ENCODE measurements around the gene TMEM182.

The TMEM182 gene, protein sequence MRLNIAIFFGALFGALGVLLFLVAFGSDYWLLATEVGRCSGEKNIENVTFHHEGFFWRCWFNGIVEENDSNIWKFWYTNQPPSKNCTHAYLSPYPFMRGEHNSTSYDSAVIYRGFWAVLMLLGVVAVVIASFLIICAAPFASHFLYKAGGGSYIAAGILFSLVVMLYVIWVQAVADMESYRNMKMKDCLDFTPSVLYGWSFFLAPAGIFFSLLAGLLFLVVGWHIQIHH

DNA sequence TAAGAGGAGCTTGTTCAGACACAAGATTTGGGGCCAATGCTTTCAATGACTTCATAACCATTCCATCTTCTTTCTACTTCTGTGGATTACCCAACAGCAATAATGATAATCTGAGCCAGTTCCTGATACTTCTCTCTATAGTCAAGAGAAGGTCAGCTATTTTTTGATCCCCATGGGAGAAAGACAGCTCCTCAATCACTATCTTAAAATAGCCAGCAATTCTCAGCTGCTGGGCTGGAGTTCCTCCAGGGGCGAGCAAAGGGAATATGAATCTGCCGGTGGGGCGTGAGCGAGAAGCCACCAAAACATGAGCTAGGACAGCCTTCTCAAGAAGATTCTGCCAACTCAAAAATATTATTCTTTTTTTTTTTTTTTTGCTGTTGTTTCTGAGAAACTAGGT is at the start of gene TMEM182:
Gene TMEM182 (plus strand): TSS at position 269 of the 400 bp plus-strand sequence. CDS start 187 bp downstream, outside the sequence.
- no peak for DNase-seq (ENCODE audit: low read depth in 2 of 2)

DNA sequence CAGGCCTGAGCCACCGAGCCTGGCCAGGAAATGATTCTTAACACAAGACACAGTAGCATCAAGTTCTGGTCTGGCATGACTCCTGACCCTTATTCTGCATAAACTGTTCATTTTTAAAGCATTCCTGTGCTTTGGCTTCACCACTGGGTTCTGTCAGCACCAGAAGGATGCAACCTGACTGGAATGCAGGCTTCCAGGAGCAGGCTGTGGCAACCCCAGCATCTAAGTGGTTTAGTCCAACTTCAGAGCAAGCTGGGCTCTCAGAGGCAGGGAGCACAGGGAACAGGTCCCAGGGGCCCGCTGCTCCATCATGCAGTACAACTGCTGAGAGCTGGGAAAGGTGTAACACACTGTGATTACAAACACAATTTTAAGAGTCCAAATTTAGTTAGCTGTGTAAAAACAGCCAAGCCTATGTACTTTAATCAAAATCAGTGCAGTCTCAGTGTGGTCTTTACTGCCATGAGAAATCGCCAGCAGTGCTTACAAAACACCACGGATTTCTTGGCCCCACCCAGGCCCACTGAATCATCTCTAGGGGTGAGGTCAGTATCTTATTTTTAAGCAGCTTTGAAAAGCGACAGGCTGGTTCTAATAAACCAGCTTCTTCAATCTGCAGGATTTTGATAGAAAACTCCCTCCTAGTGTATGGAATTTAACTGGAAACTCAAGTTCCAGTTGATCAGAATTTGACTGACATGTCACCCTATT is 44.4 kb upstream of the TMEM182 start:
- no peak for DNase-seq (ENCODE audit: low read depth in 2 of 2)

DNA sequence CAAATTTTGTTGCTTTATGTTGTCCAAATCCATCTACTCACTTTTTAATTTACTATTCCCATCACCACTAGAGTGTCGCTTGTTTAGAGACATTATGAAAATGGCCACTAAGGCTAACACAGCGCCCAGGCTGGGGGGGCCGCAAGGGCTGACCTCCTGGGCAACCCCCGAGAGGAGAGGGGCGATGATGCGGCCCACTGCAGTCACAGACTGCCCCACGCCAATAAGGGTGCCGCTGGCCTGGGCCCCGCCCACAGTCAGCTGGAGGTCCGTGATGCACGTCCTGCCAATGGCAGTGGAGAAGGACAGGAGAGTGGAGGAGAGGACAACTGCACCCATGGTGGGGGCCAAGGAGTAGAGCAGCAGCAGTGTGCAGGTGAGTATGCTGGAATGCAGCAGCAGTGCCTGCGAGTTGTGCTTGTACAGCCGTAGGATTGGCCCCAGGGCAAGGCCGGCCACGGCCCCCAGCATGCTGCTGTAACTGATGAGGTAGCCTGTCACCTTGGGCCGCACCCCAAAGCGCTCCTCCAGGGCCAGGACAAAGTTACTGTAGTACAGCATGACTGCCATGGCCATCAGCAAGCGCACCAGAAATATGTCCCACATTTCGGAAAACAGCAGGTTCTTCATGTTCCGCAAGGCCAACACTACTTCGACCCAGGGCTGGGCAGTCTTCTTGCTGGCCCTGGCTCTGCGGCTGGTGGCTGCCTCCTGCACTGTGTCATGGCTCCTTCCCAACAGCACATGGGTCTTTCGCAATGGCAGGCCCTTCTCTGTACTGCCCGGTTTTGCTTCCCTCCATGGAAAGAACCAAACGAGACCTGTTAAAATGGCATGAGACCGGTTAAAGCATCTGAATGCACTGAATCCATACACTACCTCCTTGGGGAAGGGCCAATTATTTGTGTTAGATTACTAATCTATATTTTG is 43.2 kb upstream of the TMEM182 start:
- DNase-seq (ENCODE audit: low read depth in 2 of 2) = no peak

DNA sequence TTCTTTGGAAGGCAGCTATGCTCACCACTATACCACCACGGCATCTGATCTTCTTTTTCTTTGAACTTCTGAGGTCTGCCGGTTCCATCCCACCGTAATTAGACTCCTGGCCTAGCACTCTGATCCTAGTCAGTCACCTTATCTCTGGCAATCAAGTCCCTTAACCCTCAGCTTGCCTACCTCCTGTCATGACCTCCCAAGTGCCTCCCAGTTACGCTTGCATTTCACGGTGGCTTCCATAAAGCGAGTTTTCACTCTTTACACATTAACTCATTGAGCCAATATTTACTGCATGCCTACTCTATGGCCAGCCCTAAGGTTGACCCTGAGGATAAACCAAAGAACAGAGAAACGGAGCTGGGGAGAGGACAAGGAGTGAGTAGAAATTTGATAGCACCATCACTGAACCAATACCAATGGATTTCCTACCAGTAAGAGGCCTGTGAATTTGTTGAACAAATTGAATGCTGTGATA is 37.8 kb upstream of the TMEM182 start:
- DNase-seq (ENCODE audit: low read depth in 2 of 2) = no peak

DNA sequence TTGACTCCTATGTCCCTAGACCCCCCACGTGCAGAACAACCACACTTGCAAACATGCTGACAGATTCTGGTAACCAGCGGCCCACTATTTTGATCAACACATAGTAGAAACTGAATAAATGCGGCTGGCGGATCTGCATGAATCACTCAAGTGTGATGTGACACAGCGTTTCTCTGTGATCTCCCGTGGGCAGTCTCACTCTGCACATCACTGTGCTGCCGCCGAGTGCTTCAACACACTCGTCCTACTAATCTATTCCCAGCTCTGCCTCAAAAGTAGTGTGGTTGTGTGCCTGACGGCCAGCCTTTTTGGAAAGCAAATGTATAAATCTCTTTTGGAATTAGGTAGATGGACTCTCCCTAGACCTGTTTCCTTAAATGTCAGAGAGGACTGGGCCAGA is 37.3 kb upstream of the TMEM182 start:
- DNase-seq (ENCODE audit: low read depth in 2 of 2) = no peak

DNA sequence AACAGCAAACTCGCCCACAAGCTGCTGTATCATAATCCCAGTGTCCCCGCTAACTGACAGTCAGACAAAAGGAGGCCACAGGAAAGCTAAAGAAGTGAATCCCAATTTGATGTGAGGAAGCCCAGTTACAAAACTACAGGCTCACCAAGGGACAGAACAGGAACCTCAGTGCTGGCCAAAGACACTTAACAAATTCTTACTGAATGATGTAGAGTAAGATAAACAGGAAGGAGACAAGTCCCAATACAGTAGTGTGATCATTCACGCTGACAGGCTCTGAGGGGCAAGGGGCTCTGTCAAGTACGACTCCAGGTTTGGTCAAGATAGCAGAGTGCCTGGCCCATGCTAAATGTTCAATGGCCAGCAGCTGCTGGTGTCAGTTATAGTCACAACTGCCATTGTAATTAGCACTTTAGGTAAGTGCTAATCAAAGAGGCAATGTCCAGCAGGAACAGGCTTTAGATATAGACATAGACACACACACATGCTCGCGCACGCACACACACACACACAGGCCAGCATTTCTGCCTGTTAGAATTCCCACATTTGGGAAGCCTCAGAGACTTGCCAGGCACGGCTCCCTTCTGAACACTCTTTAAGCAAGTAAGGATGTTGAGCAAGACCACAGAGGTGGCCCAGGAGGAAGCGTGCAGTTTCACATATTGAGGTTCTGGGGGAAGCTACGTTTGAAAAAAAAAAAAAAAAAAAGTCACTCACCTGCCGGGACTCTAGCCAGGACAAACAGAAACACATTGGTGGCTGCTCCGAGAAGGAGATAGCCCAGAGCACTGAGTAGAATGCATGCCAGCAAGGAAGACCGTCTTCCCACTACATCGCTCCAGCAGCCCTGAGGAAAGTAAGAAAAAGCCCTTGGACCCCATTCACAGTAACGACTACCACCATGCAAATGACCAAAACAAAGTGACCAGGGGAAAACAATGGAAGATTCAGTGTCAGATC is 35.4 kb upstream of the TMEM182 start:
- no peak for DNase-seq (ENCODE audit: low read depth in 2 of 2)

DNA sequence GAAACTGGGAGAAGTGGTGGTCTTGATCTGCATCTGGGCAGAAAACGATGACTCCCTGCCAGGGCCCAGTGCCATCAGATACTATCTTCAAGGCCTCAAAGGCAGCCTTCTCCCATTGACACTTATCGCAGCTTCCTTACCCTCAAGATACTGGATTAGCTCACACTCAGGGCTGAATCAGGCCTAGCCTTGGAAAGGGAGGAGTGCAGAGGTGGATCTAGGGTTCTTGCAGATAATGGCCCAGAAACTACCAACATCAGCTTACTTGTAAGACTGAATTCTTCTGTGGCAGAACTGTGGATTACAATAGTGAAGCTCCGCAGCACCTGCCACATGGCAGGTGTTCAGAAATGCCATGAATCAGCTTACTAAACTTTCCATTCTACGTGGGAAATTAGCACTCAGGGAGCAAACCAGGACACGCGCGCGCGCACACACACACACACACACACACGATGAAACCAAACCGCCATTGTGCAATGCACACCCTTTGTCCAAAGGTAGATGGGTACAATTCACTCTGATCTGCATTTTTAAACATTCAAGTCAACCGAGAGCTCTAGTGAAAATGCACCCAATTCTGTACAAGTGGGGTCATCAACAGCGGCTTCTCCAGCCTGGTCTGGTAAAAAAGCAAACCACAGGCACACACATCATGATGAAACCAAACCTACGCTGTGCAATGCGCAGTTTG is 26.3 kb upstream of the TMEM182 start:
- no peak for DNase-seq (ENCODE audit: low read depth in 2 of 2)

DNA sequence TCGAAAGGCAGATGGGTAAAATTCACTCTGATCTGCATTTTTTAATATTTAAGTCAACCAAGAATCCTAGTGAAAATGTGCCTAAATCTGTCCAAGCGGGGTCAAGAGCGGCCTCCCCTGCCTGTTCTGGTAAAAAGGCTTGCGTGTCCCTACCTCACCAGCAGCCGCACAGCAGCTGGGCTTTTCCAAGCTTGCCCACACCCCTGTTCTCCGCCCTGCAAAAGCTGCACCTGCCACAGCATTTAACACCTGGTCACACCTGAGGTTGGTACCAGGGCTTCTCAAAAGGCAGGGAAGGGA is 25.8 kb upstream of the TMEM182 start:
- DNase-seq (ENCODE audit: low read depth in 2 of 2) = no peak

DNA sequence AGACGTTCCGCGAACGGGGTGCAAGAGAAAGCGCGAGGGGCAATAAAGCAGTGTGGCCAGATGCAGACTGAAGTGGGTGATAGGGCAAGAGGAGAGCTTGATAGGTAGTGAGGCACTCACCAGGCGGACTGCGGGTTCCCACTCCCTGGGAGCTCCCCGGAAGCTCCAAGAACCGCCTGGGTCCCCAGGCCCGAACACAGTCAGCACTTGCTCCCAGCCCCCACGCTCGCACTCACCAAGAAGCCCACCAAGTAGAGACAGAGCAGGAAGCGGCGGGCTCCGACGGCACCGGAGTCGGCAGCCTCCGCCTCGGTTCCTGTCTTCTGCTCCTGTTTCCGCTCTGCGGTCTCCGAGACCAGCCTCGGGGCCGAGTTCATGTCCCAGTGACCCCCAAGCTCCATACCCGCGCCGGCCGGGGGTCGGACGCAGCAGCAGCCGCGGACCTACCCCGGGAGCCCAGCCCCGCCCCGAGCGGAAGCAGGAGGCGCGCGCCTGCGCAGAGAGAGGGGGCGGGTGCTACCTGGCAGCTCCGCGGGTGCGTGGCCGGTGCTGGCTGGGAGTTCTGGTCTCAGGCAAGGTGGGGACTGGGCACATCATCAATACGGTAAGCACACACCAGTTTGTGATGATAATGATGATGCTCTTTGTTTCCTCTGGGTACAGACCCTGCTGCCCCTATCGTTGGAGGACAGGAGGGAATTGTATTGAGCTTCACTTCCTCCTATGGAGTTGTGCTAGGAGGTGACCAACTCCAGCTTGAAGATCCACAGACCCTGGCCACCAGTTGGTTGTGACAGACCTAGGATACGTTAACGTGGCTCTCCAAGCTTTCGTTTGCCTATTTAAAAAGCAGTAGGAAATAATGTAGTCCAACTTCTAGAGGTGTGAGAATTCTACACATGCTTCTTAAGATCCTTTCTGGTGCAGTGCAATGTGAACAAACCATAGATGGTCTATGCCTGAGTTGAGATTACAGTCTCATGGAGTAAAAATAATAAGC is 25.1 kb upstream of the TMEM182 start:
- no peak for DNase-seq (ENCODE audit: low read depth in 2 of 2)

DNA sequence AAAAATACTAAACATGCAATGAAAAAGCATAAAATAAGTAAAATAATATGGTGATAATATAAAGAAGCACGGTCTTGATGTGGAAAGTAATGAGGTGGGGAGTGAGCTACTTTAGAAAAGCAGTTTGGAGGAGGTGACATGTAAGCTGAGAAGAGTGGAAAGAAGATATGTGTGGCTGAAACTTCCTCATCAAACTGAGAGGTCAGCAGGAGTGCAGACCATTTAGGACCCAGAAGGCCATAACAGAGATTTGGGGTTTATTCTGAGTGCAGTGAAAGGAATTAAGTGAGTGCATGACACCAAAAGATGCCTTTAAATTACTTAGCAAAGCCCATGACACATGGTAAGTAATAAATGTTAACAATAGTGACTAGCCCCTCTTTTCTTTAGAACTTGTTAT is 24.4 kb upstream of the TMEM182 start:
- no peak for DNase-seq (ENCODE audit: low read depth in 2 of 2)

DNA sequence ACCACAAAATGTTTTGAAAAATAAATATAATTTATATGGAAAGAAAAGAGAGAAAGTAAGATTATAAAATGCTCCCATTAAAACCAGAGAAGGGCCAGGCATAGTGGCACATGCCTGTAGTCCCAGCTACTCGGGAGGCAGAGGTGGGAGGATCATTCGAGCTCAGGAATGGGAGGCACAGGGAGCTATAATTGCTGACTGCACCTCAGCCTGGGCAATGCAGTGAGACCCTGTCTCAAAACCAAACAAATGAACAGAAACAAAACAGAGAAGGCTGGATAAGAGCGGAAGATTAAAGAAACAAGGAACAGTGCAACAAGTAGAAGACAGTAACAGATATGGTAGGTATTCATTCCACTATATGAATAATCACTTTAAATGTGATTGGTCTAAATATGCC is 18.6 kb upstream of the TMEM182 start:
- DNase-seq (ENCODE audit: low read depth in 2 of 2) = no peak

DNA sequence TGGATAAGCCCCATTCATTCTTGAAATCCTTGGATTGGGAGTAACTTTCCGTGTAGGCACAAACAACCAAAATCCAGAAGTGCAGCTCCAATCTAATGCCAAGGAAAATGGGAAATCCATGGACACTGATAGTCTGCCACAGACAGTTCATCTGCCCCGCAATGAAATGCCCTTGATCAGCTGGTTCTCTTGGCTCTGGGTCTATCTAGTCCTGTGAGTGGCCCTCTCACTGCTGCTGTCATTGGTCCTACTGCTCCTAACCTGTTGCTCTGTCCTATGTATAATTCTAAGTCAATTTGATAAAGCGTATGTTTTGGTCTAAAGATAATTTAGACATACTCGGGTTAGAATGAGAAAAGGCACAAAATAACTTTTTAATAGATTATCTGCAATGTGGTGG is 13.7 kb upstream of the TMEM182 start:
- no peak for DNase-seq (ENCODE audit: low read depth in 2 of 2)

DNA sequence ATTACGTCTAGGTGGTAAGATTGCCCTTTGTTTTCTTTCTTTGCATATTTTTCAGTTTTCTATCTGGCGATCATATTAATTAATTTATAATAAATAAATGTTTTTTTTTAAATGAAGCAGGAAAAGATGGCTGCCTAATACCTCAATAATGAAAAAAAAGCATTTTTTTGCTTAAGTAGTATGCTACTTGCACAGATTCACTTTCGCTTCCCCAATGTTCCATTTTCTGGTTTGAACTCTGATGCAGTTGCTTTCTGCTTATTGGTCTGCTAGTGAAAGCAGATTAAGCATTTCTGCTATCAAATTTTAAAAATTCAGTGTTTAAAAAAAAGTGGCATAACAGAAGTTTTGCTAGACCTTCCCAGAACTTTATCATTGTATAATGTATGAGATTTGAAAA is 11.9 kb upstream of the TMEM182 start:
- DNase-seq (ENCODE audit: low read depth in 2 of 2) = no peak

DNA sequence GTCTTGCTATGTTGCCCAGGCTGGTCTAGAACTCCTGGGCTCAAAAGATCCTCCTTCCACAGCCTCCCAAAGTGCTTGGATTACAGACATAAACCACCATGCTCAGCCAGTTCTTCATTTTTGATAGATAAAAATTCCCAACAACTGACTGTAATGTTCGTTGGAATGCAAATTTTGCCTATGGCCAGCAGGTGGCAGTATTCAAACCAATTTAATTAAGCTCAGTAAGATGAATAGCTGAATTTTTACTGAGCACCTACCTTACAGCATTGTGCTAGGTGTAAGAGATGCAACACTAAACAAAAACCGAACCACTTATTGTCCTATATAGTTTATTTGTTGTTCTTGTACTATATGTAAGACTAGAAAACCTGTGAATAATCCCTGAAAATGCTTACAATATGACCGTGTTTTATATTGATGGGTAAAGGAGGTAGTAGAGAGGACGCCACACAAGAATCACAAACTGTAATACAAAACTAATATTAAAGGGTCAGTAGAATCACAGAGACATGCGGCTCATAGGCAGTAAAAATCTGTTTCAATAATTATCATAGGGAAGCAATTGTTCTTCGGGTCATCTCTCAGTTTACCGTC is 8.2 kb upstream of the TMEM182 start:
- DNase-seq (ENCODE audit: low read depth in 2 of 2) = peak in 1 of 2 experiments; percentile 28

DNA sequence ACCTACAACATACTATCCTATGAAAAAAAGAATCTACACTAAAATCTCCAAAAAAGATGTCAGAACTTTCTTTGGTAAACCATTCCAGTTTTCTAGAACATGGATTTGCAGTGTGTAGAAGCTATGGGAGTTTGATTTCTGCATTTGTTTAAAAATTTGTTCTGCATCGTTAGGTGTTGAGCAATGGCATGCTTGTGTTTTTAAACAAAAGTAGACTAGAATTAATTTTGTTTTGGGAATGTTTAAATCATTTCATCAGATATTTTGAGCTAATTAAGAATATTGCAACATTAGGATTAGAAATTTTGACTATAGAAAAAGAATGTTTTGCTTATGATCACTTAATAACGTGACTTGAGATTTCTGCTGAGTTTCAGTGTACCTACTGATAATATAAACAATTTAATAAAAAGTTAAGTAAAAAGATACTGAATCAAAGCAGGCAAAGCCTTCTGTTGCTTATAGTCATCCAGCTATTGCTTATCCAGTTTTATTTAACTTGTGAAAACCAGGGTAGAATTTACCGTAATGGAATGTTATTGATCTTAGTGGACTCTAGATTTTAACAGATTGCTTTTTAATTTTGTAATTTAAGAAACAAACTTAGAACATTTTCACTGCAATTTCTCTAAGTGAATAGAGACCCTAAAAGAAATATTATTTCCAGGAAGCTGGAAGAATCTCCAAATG is 7.2 kb upstream of the TMEM182 start:
- no peak for DNase-seq (ENCODE audit: low read depth in 2 of 2)

DNA sequence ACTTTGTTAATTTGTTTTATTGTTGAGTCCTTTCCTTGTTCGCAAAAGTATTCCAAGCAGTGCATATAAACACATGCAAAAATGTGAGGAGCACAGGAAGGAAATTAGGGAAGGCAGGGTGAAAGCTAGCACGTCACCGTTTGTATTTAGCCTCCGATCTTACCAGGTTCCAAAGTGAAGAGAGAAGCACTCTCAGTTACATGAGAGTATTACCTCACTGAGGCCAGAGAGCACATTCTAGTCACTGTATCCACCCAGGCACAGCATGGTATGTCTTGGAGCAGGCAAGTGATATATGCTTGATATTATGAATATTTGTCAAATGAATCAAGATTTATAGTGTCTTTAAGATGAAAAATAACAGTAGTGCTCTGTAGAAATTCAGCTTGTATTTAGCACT is 6.5 kb upstream of the TMEM182 start:
- DNase-seq (ENCODE audit: low read depth in 2 of 2) = no peak

DNA sequence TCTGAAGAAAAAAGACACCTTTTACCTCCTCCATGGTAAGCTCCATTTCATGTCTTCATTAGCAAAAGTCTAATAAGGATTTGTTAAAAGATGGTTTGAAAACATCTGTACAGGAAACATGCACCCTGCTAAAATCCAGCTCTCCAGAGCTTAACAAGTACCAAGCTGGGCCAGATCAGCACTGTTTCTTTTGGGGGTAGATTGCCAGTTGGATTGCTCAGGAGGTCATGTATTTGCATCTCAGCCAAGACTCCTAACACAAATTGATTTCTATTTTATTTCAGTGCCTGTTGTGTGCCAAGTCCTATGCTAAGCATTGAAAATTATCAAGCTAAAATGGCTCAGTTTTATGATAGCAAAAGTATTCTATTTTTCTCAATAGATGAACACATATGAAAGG is 3.4 kb upstream of the TMEM182 start:
- DNase-seq (ENCODE audit: low read depth in 2 of 2) = no peak

DNA sequence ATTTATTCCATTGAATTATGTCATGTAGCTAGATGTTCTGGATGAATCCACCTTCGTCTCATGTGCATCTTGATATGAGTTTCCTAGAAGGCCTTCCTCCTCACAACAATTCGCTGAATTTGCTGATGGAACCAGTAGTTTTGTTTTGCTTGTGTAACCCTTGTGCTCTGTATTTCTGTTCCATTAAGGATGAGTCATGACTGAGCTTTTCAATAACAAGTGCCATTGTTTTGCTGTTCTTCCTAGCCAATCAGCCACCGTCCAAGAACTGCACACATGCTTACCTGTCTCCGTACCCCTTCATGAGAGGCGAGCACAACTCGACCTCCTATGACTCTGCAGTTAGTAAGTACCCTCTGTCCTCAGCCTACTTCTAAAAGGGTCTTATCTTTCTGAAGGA is 2.3 kb downstream of the TMEM182 start:
- no peak for DNase-seq (ENCODE audit: low read depth in 2 of 2)

DNA sequence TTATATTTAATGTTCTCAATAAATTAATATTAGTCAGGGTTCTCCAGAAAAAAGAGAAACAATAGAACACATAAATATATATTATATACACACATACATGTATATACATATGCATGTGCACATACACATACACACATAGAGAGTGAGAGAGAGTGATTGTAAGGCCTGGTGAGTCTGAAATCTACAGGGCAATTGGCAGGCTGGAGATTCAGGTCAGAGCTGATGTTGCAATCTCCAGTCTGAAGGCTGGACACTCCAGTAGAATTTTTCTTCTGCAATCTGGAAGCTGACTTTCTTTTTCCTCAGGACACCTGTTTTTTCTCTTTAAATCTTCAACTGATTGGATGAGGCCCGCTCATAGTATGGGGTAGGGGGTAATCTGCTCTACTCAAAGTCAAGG is 3.2 kb downstream of the TMEM182 start:
- DNase-seq (ENCODE audit: low read depth in 2 of 2) = no peak
